IPS-11a (cell line): ENCODE measurements around the gene GUCA2A.

ENCODE experiments used
- H3K4me3 ChIP-seq: one replicate; pipeline ENCODE4 v1.5.1; 2013; ENCODE audit warnings: low read depth, low read length, control low read depth

The GUCA2A gene

DNA sequence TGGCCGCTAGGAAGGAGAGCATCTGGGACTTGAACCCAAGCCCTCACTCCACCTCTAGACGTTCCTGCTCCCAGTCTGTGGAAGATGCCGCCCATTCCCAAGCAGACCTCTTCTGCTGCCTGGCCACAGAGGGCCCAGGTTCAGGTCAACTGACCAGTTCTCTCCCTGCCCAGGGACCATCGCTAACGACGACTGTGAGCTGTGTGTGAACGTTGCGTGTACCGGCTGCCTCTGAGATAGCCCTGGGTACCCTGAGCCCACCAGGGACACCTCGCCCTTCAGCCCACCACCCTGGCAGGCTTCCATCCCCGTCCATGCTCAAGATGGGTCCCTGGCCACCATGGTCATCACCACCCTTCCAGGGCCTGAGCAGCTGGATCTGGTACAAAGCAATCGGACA lies 9.2 kb downstream of the GUCA2A start:
- no peak overlapping the region for H3K4me3 ChIP-seq

DNA sequence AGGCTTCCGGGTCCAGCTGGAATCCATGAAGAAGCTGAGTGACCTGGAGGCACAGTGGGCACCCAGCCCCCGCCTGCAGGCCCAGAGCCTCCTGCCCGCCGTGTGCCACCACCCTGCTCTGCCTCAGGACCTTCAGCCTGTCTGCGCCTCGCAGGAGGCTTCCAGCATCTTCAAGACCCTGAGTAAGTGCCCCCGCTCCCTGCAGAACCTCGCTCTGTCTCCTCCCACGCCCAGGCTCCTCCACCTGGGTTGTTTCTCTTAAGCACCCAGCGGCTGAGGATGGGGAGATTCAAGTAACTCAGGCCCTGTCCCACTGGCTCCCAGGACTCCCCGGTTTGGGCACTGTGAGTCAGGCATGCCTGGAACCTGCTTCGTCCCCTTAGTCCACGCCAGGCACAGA lies 9.9 kb downstream of the GUCA2A start:
- no peak overlapping the region for H3K4me3 ChIP-seq

DNA sequence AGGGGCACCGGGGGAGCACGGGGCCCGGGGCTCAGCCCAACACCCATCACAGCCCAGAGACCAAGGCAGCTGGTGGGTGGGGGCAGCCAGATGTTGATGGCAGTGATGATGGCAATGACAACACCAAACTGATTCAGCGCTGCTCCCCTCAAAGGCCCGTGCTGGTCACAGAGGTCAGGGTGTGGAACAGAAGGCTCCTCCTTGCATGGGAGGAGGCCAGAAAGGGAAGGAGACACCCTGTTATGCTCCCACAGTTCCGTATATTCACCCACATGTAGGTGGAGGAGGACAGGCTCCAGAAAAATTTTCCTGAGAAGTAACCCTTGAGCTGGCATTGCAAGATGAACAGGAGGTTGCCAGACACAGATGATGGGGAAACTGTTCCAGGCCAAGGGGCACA lies 10.9 kb downstream of the GUCA2A start:
- H3K4me3 ChIP-seq: no peak overlapping the region

DNA sequence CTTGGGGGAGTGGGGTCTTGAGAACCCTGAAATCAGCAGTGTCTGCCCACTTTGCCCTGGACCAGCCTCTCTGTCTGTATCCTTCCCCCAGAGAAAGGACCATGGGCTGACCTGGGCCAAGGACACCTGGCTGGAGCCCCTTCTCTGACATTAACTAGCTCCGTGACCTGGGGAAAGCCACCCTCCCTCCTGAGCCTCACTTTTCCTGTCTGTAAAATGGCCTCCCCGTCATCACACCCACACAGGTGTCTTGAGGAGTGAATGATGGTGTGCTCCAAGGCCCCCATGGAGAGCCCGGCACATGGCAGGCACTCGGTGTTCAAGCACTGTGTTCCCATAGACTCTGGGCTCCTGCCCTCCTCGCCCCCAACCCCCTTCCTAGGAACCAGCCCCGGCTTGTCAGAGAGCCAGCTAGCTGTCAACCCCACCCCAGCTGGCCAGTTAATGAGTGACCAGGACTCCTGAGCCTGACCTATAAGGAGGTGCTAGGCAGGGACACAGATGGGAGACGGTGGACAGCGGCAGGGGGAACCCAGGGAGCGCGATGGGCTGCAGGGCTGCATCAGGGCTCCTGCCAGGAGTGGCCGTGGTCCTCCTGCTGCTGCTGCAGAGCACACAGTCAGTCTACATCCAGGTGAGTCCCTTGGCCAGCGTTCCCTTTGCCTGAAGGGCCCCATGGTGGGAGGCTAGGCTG lies 11.5 kb downstream of the GUCA2A start, which contains the start of gene GUCA2B:
Gene GUCA2B (plus strand): TSS at position 504 of the 694 bp plus-strand sequence. CDS start 41 bp downstream, at position 545.
- no peak within 1 kb of the TSS for H3K4me3 ChIP-seq

DNA sequence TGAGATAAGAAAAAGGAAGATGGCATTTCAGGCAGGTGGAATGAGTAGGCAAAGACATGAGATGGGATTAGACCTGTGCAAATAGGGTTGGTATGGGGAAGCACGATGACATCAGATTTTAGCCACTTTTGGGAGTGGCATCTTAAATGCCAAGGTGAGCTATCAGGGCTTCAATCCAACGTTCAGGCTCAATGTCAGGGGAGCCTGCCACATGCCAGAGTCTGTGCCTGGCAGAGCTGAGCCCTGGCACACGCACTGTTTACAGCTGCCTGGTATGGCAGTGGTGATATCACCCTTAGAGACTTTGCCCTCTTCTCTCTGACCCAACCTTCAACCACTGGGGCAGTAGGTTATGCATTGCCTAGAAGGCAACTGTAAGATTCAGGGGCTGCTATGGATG lies 12.4 kb downstream of the GUCA2A start:
- H3K4me3 ChIP-seq: no peak overlapping the region

DNA sequence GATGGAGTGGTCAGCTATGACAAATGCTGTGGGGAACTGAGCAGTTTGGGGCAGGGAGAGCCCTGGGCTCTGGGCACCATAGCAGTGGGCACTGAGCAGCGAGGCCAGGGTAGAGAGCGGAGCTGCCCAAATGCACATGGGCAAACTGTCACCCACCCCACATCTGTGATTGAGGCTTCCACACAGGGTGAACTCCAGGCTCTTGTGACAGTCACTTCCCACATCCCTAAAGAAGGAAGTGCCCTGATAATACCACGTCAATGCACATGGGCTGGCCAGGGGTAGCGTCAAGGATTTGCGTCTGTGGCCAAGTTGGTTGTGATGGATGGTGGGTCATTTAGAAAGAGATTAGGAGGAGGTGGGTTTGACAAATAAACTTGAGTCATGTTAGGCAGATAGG lies 13.9 kb downstream of the GUCA2A start:
- no peak overlapping the region for H3K4me3 ChIP-seq

DNA sequence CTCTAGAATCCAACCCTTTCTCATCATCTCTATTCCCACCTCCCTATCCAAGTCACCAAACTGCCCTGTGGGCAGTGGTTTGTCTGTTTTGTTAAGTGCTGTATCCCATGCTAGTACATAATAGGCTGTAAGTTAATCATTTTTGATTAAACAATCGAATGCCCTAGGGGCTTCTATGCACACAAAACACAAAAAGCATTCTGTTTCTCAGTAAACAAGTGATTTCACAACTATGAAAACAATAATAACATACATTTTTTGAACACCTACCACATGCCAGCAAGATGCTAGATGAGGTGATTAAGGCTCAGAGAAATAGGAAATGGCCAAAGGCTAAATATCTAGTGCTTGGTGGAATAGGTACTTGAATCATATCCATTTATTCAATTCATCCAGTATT lies 16.4 kb downstream of the GUCA2A start:
- H3K4me3 ChIP-seq: no peak overlapping the region

DNA sequence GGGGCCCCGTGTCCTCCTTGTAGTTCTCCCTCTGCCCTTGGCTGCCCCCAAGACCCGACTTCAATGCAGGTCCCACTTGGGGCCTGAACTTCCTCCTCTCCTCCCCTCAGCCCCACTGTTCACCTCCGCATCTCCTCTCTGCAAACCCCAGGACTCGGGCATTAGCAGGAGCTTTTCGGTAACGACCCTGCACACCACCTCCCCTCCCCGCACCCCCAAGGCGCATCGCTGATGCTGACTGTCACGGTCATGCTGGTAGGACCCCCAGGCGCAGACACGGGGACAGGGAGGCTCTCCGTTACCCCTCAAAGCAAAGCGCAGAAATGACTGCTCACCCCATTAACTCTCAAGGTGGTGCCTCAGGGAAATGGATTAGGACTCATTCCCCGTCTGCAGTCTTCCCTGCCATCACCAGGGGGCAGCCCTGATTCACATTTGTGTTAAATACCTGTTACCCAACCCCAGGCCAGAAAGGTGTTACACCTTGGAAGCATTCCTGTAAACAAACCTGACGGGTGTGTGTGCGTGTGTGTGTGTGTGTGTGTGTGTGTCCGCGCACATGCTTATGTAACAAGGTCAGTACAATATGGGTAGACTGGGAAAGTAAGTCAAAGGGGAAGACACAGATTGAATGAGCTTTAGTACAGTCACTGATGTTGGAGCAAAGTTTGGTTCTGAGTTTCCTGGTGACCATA lies 17.8 kb downstream of the GUCA2A start:
- no peak overlapping the region for H3K4me3 ChIP-seq

DNA sequence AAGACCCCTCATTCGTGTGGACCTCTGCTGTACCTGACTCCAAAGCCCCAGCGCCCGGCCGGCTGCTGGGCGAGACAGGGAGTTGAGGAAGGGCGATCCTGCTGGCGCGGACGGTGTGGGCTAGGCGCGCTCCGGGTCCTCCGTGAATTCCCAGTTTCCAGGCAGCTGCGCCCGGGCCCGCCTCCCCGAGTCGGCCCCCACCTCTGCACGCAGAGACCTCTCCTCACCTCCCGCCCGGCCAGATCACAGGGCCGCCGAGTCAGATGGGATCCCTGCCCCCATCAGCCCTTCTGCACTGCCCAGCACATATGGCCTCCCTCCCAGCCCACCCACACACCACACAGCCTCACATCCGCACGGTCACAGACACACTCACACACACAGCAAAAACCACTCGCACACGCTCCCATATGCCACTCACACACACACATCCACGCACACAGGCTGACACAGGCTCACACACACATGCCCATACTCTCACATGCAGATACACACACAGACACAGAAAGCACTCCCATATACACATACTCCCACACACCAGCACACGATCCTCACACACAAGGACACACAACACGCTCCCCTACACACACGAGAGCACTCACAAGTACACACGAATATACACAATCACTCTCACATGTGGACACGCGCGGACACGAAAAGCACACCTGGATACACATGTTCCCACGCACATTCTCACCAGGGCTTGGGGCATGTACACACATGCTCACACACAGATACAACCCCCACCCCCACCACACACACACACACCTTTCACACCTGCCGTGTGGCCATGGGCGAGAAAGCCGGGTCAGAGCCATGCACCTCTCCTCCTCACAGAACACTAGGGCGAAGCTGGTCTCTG lies 18.6 kb downstream of the GUCA2A start:
- no peak overlapping the region for H3K4me3 ChIP-seq

DNA sequence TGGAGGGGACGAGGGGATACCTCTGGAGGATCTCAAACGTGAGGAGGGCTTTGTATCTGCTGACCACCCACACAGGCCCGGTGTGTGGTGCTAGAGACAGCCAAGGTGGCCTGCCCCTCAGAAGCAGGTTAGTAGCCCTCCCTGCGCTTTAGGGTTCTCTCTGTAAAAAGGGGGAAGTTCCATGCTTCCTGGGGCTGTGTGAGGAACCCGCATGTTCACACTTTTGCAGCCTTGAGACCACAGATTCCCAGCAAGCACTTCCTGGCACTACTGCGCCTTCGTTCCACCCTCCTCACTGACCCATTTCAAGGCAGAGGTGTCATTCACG lies 19.2 kb downstream of the GUCA2A start:
- no peak overlapping the region for H3K4me3 ChIP-seq

DNA sequence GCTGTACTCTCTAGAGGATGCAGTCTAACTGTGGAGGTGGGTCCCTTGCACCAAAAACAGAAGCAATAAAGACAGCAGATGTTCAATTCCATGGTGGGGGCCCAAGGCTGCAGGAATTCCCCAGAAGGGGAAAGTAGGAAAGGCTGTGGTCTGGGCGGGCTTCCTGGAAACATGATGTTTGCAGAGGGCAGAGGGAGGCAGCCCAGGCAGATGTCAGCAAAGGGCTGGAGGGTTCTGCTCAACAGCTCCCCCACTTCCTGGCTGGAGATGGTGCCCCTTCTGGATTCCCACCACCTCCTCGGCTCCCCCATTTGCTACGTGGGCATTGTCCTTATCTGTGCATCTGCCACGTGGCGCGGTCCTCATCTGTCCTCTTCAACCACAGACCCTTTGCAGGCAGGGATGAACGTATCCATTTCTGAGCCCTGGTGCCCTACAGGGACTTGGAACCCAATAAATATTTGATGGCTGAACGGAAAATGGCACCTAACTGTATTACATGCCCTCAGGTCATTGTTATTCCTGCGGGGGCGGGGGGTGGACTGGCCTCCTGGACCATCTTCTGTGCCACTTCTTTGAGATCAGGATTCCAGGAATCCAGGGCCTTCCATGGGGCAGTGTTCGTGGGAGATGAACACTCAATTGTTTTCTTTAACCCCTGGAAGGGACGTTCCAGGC lies 19.7 kb downstream of the GUCA2A start:
- no peak overlapping the region for H3K4me3 ChIP-seq

DNA sequence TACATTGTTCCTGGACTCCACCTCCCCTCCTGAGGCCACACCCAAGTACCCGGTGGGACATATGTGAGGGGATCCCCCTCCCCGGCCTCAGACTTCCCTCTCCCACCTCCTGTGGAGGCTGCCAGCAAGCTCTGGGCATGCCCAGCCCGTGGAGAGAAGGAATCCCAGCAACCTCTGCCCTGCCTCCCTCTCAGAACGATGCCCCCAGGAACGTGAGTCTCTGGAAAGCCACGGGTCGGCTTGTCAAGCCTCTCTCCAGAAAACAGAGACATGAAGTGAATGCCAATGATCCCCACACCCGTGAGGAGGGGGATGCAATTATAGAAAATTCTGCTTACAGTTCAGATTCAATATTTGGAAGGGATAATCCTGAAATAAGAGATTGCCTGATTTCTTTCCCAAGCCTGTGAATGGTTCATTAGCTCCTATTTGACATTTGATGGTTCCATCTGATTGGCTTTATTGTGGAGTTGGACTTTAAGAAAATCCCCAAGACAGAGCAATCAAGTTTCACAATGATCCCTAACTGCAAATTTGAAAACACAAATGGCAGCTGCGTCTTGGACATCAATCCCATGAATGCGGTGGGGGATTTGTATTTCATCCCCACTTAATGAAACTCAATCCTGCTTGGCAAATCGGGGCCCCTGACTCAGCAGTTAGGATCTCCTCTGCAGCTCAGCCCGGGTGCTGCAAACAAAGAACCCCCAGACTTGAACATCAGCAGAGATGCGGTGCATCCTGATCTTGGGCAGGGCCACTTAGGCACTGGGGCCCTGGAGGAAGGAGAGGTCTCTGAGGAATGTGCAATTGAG lies 20.4 kb downstream of the GUCA2A start:
- H3K4me3 ChIP-seq: no peak overlapping the region

DNA sequence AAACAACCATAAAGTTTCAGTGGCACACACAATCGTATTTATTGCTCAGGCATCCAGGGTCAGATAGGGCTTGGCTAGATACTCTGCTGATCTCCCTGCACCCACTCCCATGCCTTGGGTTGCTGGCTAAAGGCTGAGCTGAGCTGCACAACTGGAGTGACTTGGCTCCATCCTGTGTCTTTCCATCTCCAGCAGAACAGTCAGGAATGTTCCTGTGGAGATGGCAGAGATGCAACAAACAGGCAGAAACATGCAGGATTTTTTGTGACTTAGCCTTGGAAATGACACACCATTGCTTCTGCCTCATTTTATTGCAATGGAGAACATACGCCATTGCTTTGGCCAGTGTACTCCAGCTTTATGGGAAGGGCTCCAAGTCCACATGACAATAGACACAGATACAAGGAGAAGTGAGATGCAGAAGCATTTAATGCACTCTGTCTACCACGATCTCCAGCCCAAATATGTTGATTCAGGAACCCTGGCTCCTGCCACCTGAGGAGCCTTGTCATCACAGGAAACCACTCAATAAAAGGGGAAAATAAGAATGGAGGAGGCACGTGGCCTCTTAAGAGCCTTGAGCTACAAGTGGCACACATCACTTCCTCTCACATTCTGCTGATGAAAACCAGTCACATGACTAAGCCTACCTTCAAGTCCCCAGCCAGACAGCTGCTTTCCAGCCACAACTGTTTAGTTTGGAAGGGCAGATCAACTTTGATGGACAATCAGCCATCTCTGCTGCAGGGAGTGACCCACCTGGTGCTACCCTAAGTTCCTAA lies 21.5 kb downstream of the GUCA2A start:
- no peak overlapping the region for H3K4me3 ChIP-seq

DNA sequence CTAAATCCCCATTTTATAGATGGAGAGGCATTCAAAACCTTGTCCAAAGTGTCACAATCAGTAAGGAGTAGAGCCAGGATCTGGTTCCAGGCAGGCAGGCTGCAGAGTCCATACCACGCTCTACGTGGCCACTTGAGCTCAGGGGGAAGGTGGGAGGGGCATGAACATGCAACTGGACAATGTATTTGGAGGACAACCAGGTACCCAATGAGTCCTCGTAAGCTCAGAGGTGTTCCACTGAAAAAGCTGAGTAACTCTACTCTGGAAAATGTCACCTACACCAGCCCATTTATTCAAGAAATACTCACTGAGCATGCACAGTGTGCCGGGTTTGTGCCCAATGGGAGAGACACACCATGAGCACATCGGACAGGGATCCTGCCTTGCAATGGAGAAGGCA lies 22.6 kb downstream of the GUCA2A start:
- H3K4me3 ChIP-seq: no peak overlapping the region

DNA sequence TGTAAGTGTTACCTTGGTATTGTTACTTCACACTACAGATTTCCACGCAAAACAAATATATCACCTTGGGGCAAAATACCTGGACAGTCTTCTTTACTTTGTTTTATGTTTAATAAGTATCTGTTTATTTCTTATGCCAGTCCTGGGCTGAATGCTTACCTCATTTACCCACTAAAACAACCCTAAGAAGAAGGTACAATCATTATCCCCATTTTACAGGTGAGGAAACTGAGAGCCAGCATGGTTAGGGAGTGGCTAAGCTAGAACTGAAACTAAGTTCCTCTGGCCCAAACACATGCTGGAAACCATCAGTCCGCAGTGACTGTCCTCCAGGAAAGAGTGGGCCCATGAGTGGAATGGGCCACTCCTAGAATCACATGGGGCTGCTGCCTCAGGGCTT lies 24.4 kb downstream of the GUCA2A start:
- no peak overlapping the region for H3K4me3 ChIP-seq

DNA sequence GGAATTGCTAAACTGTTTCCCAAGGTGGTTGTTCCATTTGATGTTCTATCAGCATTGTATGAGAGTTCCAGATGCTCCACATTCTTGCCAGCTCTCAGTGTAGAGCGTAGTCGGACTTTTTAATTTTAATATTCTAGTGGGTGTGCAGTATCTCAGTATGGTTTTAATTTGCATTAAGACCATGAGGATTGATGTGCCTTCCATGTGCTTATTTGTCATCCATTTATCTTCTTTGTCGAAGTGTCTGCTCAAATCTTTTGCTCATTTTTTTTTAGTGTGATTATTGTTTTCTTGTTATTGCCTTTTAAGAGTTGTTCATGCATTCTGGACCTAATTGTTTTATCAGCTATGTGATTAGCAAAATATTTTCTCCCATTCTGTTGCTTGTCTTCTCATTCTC lies 25.1 kb downstream of the GUCA2A start:
- no peak overlapping the region for H3K4me3 ChIP-seq

DNA sequence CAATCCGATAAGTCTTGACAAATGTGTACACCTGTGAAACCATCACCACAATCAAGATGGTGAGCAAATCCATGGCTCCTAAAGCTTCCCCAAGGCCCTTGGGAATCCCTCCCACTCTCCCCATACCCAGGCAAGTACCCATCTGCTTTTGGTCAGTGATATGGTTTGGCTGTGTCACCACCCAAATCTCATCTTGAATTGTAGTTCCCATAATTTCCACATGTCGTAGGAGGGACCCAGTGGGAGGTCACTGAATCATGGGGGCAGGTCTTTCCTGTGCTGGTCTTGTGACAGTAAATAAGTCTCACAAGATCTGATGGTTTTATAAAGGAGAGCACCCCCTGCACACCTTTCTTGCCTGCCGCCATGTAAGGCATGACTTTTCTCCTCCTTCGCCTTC lies 26.0 kb downstream of the GUCA2A start:
- no peak overlapping the region for H3K4me3 ChIP-seq

DNA sequence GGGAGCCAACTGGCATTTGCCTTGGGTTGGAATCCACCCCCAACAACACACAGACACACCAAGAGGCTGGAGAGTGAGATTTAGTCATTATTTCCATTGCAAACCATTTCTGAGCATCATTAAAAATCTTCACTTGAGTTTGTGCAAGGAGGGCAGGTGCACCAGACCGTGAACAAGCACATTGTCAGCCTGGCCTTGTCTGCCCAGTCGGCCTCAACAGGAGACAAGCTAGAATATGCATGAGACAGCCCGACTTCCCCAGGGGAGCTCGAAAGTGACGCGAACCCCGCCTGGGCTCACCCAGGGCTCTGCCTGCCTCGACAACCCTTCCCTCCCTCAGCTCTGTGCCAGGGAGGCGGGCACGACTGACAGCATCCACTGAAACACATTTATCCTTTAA lies 26.8 kb downstream of the GUCA2A start:
- no peak overlapping the region for H3K4me3 ChIP-seq

DNA sequence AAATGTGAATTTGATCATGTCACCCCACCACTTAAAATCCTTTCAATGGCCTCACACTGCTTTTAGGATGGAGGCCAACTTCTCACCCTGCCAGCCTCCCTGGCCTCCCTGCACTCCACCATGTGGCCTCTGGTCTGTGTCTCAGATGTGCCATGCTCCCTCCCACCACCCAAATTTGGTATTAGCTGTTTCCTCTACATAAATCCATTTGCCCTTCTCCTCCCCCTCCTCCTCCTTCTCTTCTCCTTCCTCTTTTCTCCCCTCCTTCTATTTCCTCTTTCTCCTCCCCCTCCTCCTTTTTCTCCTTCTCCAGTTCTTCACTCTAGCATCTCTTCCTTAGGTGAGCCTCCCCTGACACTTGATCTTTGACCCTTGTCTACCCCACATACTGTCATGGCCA lies 28.1 kb downstream of the GUCA2A start:
- H3K4me3 ChIP-seq: no peak overlapping the region

DNA sequence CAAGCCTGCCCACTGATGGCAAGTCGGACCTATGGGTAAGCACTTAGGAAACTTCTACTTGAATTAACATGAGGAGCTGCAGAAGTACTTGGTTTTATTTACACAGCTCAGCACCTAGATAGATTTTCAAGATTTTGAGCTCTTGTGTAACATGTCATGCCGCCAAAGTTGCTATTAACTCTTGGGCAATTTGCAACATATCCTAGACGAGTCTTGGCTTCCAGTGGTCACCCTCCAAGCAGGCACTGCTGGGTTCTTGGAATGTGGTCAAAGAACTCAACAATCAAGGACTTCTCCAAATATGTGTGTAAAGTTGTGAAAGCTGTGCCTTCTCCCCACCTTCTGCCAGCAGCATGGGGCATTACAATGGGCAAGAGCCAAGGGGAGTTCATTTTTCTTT lies 29.1 kb downstream of the GUCA2A start:
- no peak overlapping the region for H3K4me3 ChIP-seq
